ENCODE data around the gene PRSS50.
"Not testable (repeated sequence)": the region's sequence is repeated elsewhere in the genome, so short reads cannot be mapped to it uniquely, and the experiment has no call there.

The PRSS50 gene

DNA sequence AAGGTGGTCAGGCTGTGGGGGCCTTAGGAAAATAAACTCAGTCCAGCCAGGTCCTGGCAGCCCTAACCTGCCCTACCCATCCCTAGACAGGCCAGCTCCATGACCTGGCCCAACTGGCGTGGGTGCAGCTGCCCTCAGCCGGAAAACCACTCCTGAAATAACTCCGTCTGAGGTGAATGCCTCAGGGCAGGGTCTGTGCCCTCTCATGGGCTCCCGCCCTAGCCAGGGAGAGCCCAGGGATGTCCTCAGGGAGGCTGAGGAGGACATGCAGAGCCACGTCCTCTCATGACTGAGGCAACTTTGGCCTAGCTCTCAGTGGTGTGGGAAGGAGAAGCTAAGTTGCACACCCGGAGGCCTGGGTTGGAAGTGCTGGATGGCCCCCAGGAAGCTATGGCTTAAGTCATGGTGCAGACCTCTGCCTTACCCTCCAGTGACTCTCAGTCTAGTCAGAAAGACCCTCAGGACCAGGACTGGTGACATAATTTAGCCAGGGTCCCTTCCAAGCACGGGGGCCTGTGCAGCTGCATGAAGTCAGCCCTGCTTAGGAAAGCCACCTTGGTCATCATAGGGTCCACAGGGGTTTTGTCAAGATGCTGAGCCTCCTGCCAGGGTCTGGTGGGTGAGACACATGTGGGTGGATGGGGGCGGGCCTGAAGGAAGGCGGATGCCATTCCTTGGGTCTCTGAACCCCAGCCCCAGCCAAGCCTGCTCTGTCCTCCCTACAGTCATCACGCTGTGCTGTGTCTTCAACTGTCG is 9.1 kb downstream of the PRSS50 start:
- no peak for DNase-seq (ENCODE audit: low spot score)

DNA sequence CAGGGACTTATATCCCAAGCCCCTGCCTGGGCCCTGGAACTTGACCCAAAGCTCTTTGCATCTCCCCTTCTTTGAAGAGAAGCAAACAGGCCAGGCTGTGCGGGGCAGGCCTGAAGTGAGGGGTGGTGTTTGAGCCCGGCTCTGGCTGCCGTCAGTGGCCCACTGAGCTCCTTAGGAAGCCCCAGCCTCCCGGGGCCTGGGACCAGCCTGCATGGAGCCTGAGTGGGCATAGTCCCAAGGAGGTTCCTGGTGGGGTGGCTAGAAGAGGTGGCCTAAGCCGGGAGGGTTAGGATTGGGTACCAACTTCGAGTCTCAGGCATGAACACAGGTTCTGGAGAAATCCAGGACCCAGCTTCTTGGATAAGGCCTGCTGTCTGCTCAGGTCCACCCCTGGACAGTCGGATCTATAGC is 10.1 kb downstream of the PRSS50 start:
- DNase-seq (ENCODE audit: low spot score) = no peak

DNA sequence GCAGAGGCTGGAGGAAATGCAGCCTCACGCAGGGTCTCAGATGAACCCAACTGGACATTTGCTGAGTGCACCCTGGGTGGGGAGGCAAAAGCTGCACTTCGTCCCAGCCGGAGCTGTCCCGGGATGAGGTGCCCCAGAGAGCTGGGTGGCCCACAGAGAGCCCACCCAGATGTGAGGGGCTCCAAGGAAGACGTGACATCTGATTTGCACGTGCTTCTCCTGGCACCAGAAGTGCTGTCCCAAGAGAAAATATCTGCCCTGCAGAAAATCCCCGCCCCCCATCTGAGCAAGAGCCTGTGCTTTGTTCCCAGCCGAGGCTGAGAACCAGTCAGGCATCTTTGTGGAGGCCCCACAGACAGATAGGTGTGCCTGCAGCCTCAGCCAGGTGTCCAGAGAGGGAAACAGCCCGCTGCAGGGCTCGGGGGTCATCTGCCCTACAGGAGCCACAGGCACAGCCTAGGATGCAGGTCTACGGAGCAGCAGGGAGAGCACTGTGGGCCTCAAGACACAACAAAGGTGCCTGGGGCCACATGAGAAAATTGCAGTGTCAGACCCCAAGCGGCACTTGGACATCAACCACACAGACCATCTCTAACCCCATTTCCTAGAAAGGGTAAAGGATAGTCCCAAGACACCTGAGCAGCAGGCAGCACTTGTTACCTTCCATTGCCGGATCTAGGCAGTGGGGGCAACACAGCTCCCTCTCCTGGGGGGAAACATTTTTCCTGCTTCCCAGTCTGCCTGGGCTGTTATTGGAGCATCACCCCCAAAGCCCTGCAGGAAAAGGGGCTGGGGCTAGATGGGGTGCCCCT is 10.7 kb downstream of the PRSS50 start:
- no peak for DNase-seq (ENCODE audit: low spot score)

DNA sequence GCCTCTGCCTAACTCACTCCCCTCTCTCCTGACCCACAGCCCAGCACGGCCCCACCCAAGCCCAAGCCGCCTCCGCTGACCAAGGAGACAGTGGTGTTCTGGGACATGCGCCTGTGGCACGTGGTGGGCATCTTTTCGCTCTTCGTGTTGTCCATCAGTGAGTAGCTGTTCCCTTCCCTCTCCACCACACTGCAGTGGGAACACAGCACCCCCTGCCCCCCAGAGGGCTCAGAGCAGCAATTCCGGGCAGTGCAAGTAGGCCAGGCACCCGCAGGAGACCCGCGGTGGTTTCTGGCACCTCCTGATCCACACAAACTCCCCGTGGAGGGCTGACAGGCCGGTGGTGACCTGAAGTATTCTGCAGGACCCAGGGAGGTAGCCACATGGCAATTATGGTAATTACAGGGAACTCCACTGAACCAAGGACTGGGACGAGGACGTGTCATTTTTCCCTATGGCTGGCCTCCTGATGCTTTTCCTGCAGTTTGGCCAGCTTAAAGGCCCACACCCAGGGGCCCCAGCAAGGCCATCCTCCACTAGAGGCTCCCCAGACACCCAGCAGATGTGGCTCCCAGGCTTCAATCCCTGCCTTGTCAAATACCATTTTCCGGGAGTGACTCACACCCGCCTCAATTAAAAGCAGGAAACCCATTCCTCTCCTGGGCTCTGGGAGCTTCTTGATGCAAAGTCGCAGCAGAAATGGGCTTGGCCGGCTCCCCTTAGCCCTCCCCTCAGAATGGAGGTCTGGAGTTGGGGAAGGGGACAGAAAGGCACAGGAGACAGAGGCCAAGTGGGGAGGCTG is 11.7 kb downstream of the PRSS50 start:
- no peak for DNase-seq (ENCODE audit: low spot score)

DNA sequence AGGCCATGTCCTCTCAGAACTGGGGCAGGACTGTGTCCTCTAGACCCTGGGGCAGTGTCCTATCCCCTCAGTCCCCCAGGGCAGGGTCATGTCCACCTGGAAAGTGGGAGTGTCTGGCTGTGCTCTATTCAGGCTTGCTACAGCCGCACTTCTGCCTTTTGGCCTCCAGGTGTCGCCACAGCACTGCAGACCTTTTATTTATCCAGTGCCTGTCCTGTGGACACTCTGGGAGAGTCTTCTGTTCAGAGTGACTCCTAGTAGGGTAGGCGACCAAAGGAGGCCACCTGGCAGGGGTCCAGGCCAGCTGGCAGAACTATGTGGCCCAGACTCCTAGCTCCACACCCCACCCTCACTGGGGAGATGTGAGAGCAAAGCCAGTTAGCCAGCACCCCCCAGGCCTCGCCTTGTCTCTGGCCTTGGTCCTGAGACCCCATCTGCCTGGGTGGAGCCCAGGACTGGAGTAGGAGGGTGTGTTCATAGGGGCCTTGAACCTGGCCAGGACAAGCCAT is 12.6 kb downstream of the PRSS50 start:
- peak; percentile 70 for DNase-seq (ENCODE audit: low spot score)

DNA sequence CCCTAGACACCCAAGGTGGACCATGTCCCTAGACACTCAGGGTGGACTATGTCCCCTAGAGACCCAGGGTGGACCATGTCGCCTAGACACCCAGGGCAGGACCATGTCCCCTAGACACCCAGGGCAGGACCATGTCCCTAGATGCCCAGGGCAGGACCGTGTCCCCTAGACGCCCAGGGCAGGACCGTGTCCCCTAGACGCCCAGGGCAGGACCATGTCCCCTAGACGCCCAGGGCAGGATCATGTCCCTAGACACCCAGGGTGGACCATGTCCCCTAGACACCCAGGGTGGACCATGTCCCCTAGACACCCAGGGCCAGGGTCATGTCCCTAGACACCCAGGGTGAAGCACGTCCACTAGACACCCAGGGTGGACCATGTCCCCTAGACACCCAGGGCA is 13.3 kb downstream of the PRSS50 start:
- not testable (repeated sequence) for DNase-seq (ENCODE audit: low spot score)

DNA sequence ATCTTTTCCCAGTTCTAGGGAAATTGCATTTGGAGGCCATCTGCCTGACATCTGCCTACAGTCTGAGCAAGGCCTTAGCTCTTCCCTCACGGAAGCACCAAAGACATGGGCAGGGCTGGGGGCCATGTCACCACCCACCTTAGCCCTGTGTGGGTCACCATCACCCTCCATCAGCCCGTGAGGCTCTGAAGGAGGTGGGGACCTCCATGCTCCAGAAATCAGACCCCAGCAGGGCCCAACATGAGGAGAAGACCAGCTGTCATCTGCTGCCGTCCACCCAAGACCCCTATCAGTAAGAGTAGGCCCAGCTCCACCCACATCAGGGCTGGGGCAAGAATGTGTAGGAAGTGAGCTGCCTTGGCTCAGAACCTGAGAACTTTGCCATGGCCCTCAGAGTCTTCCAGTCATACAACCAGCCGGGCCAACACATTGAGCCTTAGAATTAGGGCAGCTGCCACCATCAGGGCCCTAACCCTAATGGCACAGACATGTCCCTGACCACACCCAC is 14.6 kb downstream of the PRSS50 start:
- no peak for DNase-seq (ENCODE audit: low spot score)

DNA sequence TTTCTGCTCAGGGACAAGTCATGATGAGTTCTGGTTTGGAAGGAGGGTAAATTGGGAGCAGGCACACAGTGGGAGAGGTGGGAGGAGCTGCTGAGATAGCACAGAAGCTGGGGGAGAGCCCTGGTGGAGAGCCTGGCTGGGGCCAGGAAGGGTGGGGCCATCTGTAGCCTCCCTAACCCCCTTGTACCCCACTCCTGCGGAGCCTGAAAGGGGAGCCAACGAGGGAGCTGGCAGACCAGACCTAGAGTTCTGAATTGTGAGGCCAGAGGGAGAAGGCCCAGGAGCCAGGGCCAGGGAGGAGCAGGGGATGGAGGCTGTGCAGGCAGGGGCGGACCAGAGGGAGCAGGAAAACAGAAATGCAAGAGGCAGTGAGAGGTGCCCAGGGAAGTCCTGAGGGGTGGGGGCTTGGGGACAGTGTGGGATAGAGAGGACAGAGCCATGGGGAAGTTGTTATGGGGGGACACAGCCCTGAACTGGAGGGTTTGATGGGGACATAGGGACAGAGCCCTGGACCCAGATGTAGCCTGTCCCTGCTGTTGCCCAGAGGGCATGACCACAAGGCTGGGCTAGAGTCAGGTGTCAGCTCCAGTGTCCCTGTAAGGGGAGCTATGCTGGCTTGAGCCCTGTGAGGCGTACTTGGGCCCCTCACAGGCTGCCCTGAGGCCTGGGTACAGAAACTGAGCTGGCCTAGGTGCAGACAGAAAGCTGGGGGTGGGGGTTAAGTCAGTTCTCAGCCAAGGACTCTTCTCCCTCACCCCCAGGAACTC is 15.2 kb downstream of the PRSS50 start:
- DNase-seq (ENCODE audit: low spot score) = no peak

DNA sequence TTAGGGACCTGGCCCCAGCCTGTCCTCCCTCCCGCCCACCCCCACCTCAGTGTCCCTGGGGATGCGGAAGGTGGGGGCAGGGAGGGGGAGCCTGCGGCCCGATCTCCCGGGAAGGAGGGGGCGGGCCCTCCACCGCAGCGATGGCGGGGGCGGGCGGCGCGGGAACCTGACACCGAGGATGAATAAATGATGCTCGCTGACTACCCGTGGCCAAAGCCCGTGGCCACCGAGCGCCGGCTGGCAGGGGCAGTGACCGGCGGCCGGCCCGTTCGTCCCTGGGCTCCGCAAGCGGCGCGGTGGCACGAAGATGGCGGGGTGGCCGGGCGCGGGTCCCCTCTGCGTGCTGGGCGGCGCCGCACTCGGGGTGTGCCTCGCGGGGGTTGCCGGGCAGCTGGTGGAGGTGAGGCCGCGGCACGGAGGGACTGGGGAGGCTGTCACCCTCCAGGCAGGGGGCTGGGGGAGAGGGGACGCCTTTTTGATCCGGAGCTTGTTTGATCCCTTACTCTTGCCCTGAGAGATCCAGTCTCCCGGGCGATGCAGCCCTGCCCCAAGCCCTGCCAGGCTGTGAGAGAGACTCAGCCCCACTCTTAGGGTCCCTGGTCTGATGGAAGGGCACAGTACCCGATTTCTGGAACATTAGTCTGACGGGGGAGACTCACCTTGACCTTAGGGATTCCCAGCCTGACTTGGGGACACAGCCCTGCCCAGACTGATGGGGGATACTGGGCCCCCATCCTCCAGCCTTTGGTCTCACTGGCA is 16.3 kb downstream of the PRSS50 start, which contains the start of gene TMIE:
TMIE (plus strand) TSS at position 212 of the 759 bp plus-strand sequence; CDS start at position 308, 96 bp downstream.
- no peak for DNase-seq (ENCODE audit: low spot score)

DNA sequence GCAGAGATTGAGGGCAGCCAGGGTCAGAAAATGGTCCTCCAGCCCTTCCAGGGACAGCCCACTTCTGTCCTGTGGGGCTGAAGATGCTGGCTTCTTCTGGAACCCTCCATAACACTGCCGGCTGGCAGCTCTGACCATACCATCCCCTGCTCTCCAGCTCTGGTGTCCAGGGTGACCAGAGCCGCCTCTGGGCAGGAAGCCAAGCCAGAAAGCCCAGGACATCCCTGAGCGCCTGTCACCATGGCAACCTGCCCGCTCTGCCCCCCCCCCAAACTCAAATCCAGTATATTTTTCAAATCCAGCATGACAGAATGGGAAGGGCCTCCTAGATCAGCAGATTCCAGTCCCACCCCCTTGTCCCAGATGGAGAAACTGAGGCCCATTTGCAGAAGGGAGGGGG is 16.9 kb downstream of the PRSS50 start:
- no peak for DNase-seq (ENCODE audit: low spot score)

DNA sequence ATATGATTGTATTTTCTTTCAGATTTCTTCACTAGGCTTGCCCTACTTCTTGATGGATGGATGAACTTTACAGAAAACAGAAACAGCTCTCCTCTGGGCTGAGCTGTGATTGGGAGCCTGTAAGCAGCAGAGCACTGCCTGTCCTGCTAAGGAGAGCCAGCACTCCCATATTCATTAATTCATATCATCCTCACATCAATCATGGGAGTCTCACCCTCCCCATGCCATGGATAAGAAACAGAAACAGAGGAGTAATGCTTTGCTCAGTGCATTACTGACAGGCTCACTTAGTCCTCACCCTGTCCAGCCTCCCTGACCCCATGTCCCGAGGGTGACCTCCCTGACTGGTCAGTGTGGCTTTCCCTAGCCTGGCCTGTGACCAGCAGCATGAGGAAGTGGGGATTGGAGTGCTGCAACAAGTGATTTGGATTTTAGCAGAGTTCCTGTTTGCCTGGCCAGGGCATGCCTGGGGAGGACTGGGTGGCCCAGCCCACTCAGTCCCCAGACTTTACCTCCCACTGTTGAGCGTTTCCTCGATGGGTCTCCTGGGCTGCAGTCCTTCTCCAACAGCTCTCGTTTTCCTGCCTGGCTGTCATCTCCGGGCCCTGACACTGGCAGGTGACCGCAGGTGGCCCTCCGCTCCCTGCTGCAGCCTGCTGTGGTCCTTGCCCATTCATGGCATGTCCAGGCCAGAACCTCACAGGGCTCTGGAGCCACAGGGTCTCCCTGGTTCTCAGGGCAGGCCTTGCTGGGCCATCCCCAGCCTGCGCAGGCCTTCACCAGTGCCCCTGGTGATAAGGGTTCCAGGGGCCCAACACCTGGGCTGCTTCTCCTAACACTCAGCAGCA is 17.8 kb downstream of the PRSS50 start:
- no peak for DNase-seq (ENCODE audit: low spot score)

DNA sequence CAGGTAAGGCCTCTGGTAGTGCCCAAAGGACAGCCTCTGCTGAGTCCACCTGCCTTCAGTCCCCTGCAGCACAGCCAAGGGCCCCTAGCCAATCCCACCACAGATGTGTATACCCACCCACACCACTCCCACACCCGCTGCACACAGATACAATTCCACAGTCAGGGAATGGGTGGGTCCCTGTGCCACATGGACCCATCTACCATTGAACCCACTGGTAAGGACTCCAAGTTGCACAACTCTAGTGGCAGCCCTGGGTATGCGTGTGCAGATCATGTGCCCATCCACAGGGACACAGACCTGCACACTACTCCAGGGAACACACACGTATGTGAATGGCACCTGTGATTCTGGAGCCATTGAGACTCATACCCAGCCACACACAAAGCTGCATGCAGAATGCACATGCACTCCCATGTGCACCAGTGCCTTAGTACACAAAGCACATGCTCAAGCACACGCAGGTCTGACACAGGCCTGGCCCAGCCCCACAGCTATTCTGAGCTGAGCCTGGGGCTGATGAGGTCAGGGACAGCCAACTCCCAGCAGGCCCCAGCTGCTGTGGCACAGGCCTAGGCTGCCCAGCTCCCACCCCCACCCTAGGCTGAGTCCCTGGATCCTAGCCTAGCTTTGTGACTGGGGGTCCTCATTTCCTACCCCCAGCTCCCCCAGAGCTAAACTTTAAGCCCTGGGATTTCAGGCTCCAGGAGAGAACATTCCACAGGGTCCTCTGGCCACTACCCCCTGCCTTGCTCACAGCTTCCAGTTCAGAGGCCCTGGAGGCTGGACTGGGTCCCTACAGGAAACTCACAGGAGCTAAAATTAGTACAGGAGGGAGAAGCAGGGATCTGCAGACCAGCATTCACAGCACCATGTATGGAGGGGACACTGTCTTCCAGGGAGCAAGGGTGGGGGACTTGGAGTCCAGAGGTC is 21.4 kb downstream of the PRSS50 start:
- DNase-seq (ENCODE audit: low spot score) = no peak

DNA sequence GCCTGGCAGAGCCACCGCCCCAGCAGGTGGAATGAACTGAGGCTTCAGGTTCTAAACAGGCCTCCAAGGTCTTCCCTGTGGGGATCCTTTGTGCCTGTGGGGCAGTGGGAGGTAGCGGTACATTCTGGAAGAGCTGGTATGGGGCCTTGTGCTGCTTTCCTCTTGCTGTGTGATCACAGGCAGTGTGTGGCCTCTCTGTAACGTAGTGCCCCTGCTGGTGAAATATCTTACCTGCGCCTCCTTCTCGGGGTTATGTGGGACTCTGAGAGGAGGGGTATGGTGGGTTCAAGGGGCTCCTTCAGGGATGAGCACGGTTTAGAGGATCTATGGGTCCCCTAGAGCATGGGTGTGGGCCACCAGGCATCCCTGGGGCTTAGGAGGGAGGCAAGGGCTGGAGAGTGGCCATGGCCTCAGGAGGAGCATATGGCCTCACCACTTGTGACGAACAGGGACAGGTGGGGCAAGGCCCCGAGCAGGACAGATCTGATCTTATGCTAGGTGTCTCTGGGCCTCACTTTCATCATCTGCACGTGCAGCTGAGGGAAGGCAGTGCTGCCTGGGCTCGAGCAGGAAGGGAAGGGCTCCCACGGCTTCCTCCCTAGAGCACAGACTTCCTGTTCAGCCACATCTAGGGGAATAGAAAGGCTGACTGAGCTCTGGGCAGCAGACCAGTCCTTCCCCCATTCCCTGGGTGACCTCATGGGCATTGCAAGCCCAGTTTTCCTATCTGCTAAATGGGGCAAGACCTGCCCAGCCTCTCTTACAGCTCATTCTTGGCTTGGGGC is 22.3 kb downstream of the PRSS50 start:
- DNase-seq (ENCODE audit: low spot score) = peak; percentile 38

DNA sequence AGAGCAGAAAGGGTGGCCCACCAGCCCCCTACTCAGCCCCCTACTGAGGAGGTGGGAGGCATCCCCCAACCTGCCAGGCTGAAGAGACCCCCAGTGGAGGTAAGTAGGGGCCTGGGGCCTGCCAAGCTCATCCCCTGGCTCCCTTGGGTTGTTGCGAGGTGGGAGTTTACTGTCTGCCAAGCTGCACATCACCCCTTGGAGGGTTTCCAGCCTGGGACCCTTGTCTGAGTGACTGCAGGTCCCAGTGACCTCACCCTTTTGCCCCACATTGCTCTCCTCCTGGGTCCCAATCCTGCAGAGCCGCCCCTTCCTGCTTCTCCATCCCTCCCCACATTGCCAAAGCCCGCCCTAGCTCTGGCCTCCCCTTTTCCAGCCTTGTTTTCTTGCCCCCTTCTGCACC is 23.1 kb downstream of the PRSS50 start:
- no peak for DNase-seq (ENCODE audit: low spot score)

DNA sequence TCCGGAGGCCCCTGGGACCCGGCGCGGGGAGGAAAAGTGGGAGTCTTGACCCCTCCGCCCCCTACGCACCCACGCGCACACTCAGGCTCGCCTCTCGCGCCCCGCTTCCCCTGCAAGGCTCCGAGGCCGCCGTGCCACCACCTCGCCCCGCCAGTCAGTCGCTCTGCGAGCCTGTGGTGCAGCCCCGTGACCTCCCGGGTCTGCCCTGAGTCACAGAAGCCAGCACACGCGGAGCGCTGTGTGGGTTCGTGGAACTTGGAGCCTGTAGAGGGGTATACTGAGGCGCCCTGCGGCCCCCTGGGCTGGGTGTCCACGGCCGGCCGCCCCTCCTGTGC is 23.8 kb downstream of the PRSS50 start:
- peak; percentile 31 for DNase-seq (ENCODE audit: low spot score)

DNA sequence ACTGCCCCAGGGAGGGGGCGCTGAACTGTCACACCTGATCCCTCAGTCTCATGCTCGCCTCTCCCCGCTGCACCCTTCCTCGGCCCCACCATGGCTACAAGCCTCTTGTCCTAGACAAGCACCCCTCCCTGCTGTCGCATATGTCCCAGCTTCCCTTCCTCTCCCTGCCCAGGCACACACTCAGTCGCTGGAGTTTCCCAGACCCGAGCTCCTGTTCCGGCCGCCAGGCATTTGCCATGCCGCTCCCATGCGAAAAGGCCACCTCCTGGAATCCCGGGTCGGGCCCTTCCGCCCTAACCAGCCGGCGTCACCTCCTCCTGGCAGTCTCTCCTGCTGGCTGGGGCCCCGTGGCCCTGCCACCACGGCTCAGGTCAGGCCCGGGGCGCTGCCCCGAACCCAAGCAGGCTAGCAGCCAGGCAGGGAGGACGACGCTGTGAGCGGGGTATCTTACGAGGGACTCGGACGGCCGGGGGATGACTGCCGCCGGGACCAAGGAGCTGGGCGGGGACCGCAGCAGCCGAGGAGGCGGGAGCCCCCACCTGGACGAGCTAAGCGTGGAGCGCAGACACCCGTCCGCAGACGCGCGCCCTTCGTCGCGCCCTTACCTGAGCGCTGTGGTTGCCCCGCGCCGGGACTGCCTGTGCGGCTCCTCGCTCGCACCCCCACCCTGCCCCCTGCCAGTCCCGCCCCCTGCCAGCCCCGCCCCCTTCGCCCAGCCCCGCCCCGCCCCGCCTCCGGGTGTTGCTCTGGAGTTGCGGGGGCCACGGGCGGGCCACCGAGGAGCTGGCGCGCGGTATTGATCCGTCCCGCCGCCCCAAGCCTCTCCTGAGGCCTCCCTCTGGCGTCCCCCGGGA is 24.4 kb downstream of the PRSS50 start, which contains the start of gene ALS2CL:
ALS2CL (minus strand) TSS at position 642 of the 854 bp plus-strand sequence. CDS start 4,239 bp downstream, outside the sequence.
- peak; percentile 81 for DNase-seq (ENCODE audit: low spot score)

DNA sequence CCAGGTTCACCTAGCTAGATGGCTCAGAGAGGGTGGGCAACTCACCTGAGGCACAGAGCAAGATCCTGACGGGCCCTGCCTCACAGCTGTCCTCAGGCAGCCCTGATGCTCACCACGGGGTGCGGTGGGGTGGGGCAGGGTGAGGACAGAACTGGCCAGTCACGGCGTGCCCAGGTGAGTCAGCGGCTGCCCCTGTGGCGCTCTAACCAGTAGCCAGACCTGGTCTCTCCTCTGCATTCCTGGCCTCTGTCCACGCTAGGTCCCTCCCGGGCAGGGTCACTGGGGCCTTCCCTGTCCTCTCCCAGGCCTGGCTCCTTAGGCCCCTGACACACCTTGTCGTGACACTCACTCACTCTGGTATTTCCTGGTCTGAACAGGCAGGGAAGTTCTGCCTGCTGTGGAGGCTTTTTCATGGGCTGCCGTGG is 25.1 kb downstream of the PRSS50 start:
- DNase-seq (ENCODE audit: low spot score) = no peak
